HepG2 (cell line): ENCODE measurements around the gene TM9SF4. TPM values are rescaled to one million over a fixed set of nuclear protein-coding genes. Genes with fewer than 3 reads are reported as not detected.

Experiments used
- ATAC-seq: fragments of 200-7000 bp; cut with Tn5 transposase; 3 replicates; pipeline ENCODE4 v1.9.1; 2020; ENCODE audit warnings: mild to moderate bottlenecking, moderate library complexity
- BruUV-seq: library from RNA; stranded (reverse); fragments of 400-500 nt; replicated peaks from 2 replicates; lab custom pipeline; 2021; lab: Mats Ljungman, UMichigan
- CTCF ChIA-PET: fragments of 300-600 bp; formaldehyde crosslinking; extraction: SDS; loops from one replicate; lab custom pipeline; 2021; ENCODE audit warnings: low total read pairs, inconsistent platforms, low intra/inter-chr PET ratio; lab: Yijun Ruan, JAX
- POLR2A ChIA-PET: fragments of 350-600 bp; sonication (Branson Sonifier 250); formaldehyde crosslinking; loops from one replicate; lab custom pipeline; 2020; ENCODE audit warnings: antibody characterized with exemption, inconsistent platforms; lab: Yijun Ruan, JAX
- DNase-seq: peaks from one replicate; pipeline ENCODE4 v3.0.0-alpha.2; 2015; ENCODE audit warnings: low spot score
- FAIRE-seq: peaks from 3 replicates; lab custom pipeline; 2011; peaks lifted over from hg19 to GRCh38; lab: Jason Lieb, UNC
- H2AFZ ChIP-seq: one replicate; pipeline ENCODE4 v1.6.1; 2011; ENCODE audit warnings: low read length, inconsistent platforms
- H3K27ac ChIP-seq: fragments of 300-600 bp; 3 replicates; pipeline ENCODE4 v1.8.0; 2011; ENCODE audit warnings: mixed run types, mild to moderate bottlenecking, mixed read lengths, low read length, inconsistent platforms; ENCODE audit not compliant: insufficient read depth; ENCODE audit errors: extremely low read length
- H3K27me3 ChIP-seq, 2 experiments: fragments of 200-600 bp in 1 of 2; 2 replicates in 1 of 2; 3 replicates in 1 of 2; pipeline versions ENCODE4 v1.6.0 to v1.8.0; 2011; ENCODE audit warnings: low read length in 2 of 2, mild to moderate bottlenecking in 2 of 2, moderate library complexity in 2 of 2, inconsistent platforms in 1 of 2; ENCODE audit not compliant: insufficient read depth in 2 of 2, control insufficient read depth in 1 of 2
- H3K36me3 ChIP-seq, 2 experiments: fragments of 200-600 bp in 1 of 2; replicated peaks in 1 of 2; 2 replicates in 1 of 2; 3 replicates in 1 of 2; pipeline versions ENCODE4 v1.5.1 to v1.8.0; 2011; ENCODE audit warnings: low read length in 2 of 2, inconsistent platforms in 1 of 2; ENCODE audit not compliant: insufficient read depth in 2 of 2, control insufficient read depth in 1 of 2
- H3K4me1 ChIP-seq: 2 replicates; pipeline ENCODE4 v1.5.1; 2012; ENCODE audit warnings: low read length, inconsistent platforms; ENCODE audit not compliant: insufficient read depth
- H3K4me2 ChIP-seq: 2 replicates; pipeline ENCODE4 v1.6.0; 2011; ENCODE audit warnings: low read depth, low read length, inconsistent platforms
- H3K4me3 ChIP-seq, 3 experiments: fragments of 200-600 bp in 1 of 3; sonication (generic), shearing (Covaris generic) in 1 of 3; replicated peaks in 1 of 3; 2 replicates each; pipeline ENCODE4 v1.5.1; 2011 to 2016; ENCODE audit warnings: low read length in 3 of 3, inconsistent platforms in 2 of 3, low read depth in 2 of 3, mild to moderate bottlenecking in 2 of 3, control low read depth in 1 of 3, mixed read lengths in 1 of 3; ENCODE audit not compliant: insufficient read depth in 1 of 3
- H3K79me2 ChIP-seq: one replicate; pipeline ENCODE4 v1.6.1; 2011; ENCODE audit warnings: low read length, inconsistent platforms; ENCODE audit not compliant: insufficient read depth
- H3K9ac ChIP-seq: 2 replicates; pipeline ENCODE4 v1.6.0; 2011; ENCODE audit warnings: mild to moderate bottlenecking, low read depth, low read length, inconsistent platforms; ENCODE audit not compliant: insufficient read depth
- H3K9me3 ChIP-seq: 2 replicates; pipeline ENCODE4 v1.5.1; 2012; ENCODE audit warnings: mild to moderate bottlenecking, low read length
- H4K20me1 ChIP-seq: 2 replicates; pipeline ENCODE4 v1.6.0; 2011; ENCODE audit warnings: inconsistent platforms, mild to moderate bottlenecking, low read length, moderate library complexity; ENCODE audit not compliant: insufficient read depth
- ELF4 ChIP-seq: sonication (generic); formaldehyde crosslinking; IDR thresholded peaks from 2 replicates; pipeline ENCODE4 v1.5.0; 2020; ENCODE audit warnings: missing genetic modification reagents, mild to moderate bottlenecking, moderate library complexity, borderline replicate concordance
- HINFP ChIP-seq: sonication (generic); formaldehyde crosslinking; IDR thresholded peaks from 2 replicates; pipeline ENCODE4 v1.4.0; 2020; ENCODE audit warnings: low read depth, mild to moderate bottlenecking, missing genetic modification reagents
- KDM6A ChIP-seq: IDR thresholded peaks from 2 replicates; pipeline ENCODE4 v1.6.1; 2016; ENCODE audit warnings: low read depth
- MBD4 ChIP-seq: IDR thresholded peaks from 2 replicates; pipeline ENCODE4 v1.6.1; 2012; ENCODE audit warnings: low read length, inconsistent platforms, borderline replicate concordance
- ZNF670 ChIP-seq: sonication (generic); formaldehyde crosslinking; IDR thresholded peaks from 2 replicates; pipeline ENCODE4 v1.8.0; 2022; ENCODE audit warnings: mild to moderate bottlenecking, missing genetic modification reagents, borderline replicate concordance
- WGBS: methylation state at CpG from one replicate; pipeline ENCODE4 v1.1.6; 2017; ENCODE audit warnings: low lambda C conversion rate; 5-methylcytosine and 5-hydroxymethylcytosine counted together
- in situ Hi-C: cut with HindIII; loops from 2 replicates; pipeline ENCODE4 v1.10.0; 2017; ENCODE audit warnings: low pct_unique_long_range_greater_than_20kb; ENCODE audit not compliant: extremely low pct_ligation_motif_present
- intact Hi-C: fragments of 100-400 bp; cut with micrococcal nuclease; formaldehyde crosslinking; loops from one replicate; pipeline ENCODE4 v1.10.0; 2022; ENCODE audit not compliant: unreplicated experiment
- polyA plus RNA-seq, 8 experiments: library from polyadenylated mRNA; depleted of rRNA in 3 of 8; stranded (reverse) in 7 of 8; unstranded in 1 of 8; fragments of >200 nt; fragmentation: Illumina TruSeq in 4 of 8; extraction: Trizol in 4 of 8; gene quantifications; 2 replicates each; pipeline versions ENCODE4 v1.2.1 to v1.2.3, GENCODE V29; 2011 to 2016; ENCODE audit warnings: low read depth in 4 of 8, missing spikeins in 1 of 8, mixed read lengths in 1 of 8; ENCODE audit not compliant: insufficient read depth in 1 of 8
- total RNA-seq, 5 experiments: library from RNA; depleted of rRNA; stranded (reverse); fragments of >200 nt; fragmentation: Illumina TruSeq; extraction: Trizol; gene quantifications; 2 replicates each; pipeline ENCODE4 v1.2.3, GENCODE V29; 2016; ENCODE audit warnings: low read depth in 1 of 5
- TF ChIP-seq, protein P1 (sequence below): IDR thresholded peaks from 2 replicates; pipeline ENCODE4 v1.4.0; 2020; ENCODE audit warnings: mild to moderate bottlenecking, missing genetic modification reagents
- TF ChIP-seq, protein P2 (sequence below): sonication (generic); formaldehyde crosslinking; IDR thresholded peaks from 2 replicates; pipeline ENCODE4 v1.4.0; 2020; ENCODE audit warnings: missing genetic modification reagents, borderline replicate concordance

TM9SF4 gene
- total and polyA plus RNA-seq, 2 of the 13 experiments (the other 11 are each of a cell fraction or from before 2014, with no cell fraction given) = 53.5 to 171 TPM

GRCh38 chr20:32163951-32164350 is 54.4 kb downstream of the TM9SF4 start (continued):
- TF ChIP-seq, protein P1, sequence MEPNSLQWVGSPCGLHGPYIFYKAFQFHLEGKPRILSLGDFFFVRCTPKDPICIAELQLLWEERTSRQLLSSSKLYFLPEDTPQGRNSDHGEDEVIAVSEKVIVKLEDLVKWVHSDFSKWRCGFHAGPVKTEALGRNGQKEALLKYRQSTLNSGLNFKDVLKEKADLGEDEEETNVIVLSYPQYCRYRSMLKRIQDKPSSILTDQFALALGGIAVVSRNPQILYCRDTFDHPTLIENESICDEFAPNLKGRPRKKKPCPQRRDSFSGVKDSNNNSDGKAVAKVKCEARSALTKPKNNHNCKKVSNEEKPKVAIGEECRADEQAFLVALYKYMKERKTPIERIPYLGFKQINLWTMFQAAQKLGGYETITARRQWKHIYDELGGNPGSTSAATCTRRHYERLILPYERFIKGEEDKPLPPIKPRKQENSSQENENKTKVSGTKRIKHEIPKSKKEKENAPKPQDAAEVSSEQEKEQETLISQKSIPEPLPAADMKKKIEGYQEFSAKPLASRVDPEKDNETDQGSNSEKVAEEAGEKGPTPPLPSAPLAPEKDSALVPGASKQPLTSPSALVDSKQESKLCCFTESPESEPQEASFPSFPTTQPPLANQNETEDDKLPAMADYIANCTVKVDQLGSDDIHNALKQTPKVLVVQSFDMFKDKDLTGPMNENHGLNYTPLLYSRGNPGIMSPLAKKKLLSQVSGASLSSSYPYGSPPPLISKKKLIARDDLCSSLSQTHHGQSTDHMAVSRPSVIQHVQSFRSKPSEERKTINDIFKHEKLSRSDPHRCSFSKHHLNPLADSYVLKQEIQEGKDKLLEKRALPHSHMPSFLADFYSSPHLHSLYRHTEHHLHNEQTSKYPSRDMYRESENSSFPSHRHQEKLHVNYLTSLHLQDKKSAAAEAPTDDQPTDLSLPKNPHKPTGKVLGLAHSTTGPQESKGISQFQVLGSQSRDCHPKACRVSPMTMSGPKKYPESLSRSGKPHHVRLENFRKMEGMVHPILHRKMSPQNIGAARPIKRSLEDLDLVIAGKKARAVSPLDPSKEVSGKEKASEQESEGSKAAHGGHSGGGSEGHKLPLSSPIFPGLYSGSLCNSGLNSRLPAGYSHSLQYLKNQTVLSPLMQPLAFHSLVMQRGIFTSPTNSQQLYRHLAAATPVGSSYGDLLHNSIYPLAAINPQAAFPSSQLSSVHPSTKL (CRISPR knock-in tag) = no peak
- TF ChIP-seq ZNF670 (CRISPR knock-in tag) (no peak), ELF4 (no peak), HINFP (CRISPR knock-in tag) (no peak), MBD4 (no peak), KDM6A (CRISPR knock-in tag) (no peak)
- TF ChIP-seq, all 625 proteins: peak for 0

GRCh38 chr20:32164984-32165735 is 55.6 kb downstream of the TM9SF4 start:
- ATAC-seq = no peak
- Histone ChIP-seq H3K9ac (no peak overlapping the region), H3K79me2 (no peaks in the 10 kb centered on the region), H3K4me2 (no peak overlapping the region), H3K4me1 (peaks cover 9% of the 10 kb centered on the region), H2AFZ (no peak overlapping the region), H3K9me3 (no peaks in the 10 kb centered on the region), H3K27me3 (no peaks in the 10 kb centered on the region), H3K27ac (no peak overlapping the region), H3K4me3 (no peak overlapping the region), H3K36me3 (peaks cover 44 to 60% of the 10 kb centered on the region in 2 experiments), H4K20me1 (no peaks in the 10 kb centered on the region)
- BruUV-seq = no TSS peak
- WGBS = 95% methylated on average over 21 of the region's 21 CpGs
- DNase-seq = no peak
- intact Hi-C loops (no loop called here), in situ Hi-C loops (no loop called here)
- ChIA-PET CTCF (no interaction called here), POLR2A (no interaction called here)
- FAIRE-seq = no peak
- TF ChIP-seq, protein P2, sequence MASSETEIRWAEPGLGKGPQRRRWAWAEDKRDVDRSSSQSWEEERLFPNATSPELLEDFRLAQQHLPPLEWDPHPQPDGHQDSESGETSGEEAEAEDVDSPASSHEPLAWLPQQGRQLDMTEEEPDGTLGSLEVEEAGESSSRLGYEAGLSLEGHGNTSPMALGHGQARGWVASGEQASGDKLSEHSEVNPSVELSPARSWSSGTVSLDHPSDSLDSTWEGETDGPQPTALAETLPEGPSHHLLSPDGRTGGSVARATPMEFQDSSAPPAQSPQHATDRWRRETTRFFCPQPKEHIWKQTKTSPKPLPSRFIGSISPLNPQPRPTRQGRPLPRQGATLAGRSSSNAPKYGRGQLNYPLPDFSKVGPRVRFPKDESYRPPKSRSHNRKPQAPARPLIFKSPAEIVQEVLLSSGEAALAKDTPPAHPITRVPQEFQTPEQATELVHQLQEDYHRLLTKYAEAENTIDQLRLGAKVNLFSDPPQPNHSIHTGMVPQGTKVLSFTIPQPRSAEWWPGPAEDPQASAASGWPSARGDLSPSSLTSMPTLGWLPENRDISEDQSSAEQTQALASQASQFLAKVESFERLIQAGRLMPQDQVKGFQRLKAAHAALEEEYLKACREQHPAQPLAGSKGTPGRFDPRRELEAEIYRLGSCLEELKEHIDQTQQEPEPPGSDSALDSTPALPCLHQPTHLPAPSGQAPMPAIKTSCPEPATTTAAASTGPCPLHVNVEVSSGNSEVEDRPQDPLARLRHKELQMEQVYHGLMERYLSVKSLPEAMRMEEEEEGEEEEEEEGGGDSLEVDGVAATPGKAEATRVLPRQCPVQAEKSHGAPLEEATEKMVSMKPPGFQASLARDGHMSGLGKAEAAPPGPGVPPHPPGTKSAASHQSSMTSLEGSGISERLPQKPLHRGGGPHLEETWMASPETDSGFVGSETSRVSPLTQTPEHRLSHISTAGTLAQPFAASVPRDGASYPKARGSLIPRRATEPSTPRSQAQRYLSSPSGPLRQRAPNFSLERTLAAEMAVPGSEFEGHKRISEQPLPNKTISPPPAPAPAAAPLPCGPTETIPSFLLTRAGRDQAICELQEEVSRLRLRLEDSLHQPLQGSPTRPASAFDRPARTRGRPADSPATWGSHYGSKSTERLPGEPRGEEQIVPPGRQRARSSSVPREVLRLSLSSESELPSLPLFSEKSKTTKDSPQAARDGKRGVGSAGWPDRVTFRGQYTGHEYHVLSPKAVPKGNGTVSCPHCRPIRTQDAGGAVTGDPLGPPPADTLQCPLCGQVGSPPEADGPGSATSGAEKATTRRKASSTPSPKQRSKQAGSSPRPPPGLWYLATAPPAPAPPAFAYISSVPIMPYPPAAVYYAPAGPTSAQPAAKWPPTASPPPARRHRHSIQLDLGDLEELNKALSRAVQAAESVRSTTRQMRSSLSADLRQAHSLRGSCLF (CRISPR knock-in tag) = no peak
